Keratinocyte (primary cell): ENCODE results near the gene CHD9NB. TPM values are rescaled to one million over a fixed set of nuclear protein-coding genes. Genes with fewer than 3 reads are reported as not detected.

Experiments
- DNase-seq: peaks from one replicate; pipeline ENCODE4 v3.0.0-alpha.2; 2011; ENCODE audit warnings: low read depth, missing footprints, low spot score
- FAIRE-seq: peaks from 2 replicates; lab custom pipeline; 2011; peaks lifted over from hg19 to GRCh38; lab: Jason Lieb, UNC
- H2AFZ ChIP-seq: 2 replicates; pipeline ENCODE4 v1.6.0; 2012; ENCODE audit warnings: low read length, control low read depth, inconsistent platforms; ENCODE audit not compliant: control insufficient read depth
- H3K27ac ChIP-seq: 2 replicates; pipeline ENCODE4 v1.5.1; 2011; ENCODE audit warnings: low read length; ENCODE audit not compliant: control insufficient read depth, insufficient read depth
- H3K27me3 ChIP-seq: 3 replicates; pipeline ENCODE4 v1.6.0; 2011; ENCODE audit warnings: low read length; ENCODE audit not compliant: control insufficient read depth, insufficient read depth; ENCODE audit errors: extremely low read depth
- H3K36me3 ChIP-seq, 2 experiments: 2 replicates in 1 of 2; 3 replicates in 1 of 2; pipeline ENCODE4 v1.5.1; 2011; ENCODE audit warnings: low read length in 2 of 2, mild to moderate bottlenecking in 1 of 2; ENCODE audit not compliant: control insufficient read depth in 2 of 2, insufficient read depth in 2 of 2; ENCODE audit errors: extremely low read depth in 1 of 2
- H3K4me1 ChIP-seq: 3 replicates; pipeline ENCODE4 v1.5.1; 2011; ENCODE audit warnings: low read length; ENCODE audit not compliant: control insufficient read depth, insufficient read depth; ENCODE audit errors: extremely low read depth
- H3K4me2 ChIP-seq: 3 replicates; pipeline ENCODE4 v1.6.0; 2011; ENCODE audit warnings: low read depth, low read length; ENCODE audit not compliant: control insufficient read depth, insufficient read depth; ENCODE audit errors: extremely low read depth
- H3K4me3 ChIP-seq, 3 experiments: fragments of 200-600 bp in 1 of 3; sonication (generic) in 1 of 3; 2 replicates in 2 of 3; 3 replicates in 1 of 3; pipeline ENCODE4 v1.5.1; 2011 to 2016; ENCODE audit warnings: low read length in 3 of 3, mild to moderate bottlenecking in 3 of 3, control low read depth in 2 of 3, inconsistent platforms in 1 of 3, low read depth in 1 of 3, mixed read lengths in 1 of 3, mixed run types in 1 of 3, moderate library complexity in 1 of 3; ENCODE audit not compliant: control insufficient read depth in 2 of 3, insufficient read depth in 2 of 3; ENCODE audit errors: extremely low read depth in 1 of 3
- H3K79me2 ChIP-seq: 2 replicates; pipeline ENCODE4 v1.6.0; 2012; ENCODE audit warnings: low read length; ENCODE audit not compliant: control insufficient read depth, insufficient read depth
- H3K9ac ChIP-seq: 3 replicates; pipeline ENCODE4 v1.6.0; 2011; ENCODE audit warnings: low read length; ENCODE audit not compliant: control insufficient read depth, insufficient read depth; ENCODE audit errors: extremely low read depth
- H3K9me1 ChIP-seq: 3 replicates; pipeline ENCODE4 v1.6.0; 2011; ENCODE audit warnings: low read length; ENCODE audit not compliant: control insufficient read depth, insufficient read depth; ENCODE audit errors: extremely low read depth
- H3K9me3 ChIP-seq: 2 replicates; pipeline ENCODE4 v1.5.1; 2012; ENCODE audit warnings: low read depth, low read length; ENCODE audit not compliant: control insufficient read depth
- H4K20me1 ChIP-seq: 3 replicates; pipeline ENCODE4 v1.6.0; 2011; ENCODE audit warnings: low read length; ENCODE audit not compliant: control insufficient read depth, insufficient read depth; ENCODE audit errors: extremely low read depth
- CTCF ChIP-seq, 3 experiments: IDR thresholded peaks in 1 of 3; conservative IDR thresholded peaks in 1 of 3; optimal IDR thresholded peaks in 1 of 3; 2 replicates in 2 of 3; 3 replicates in 1 of 3; pipeline versions ENCODE3 to v1.5.1; 2011; ENCODE audit warnings: low read length in 3 of 3, mild to moderate bottlenecking in 3 of 3, moderate library complexity in 2 of 3, control low read depth in 1 of 3, inconsistent platforms in 1 of 3; ENCODE audit not compliant: insufficient read depth in 2 of 3; ENCODE audit errors: extremely low read depth in 1 of 3
- EZH2 ChIP-seq: IDR thresholded peaks from one replicate; pipeline ENCODE4 v1.6.1; 2012; ENCODE audit warnings: inconsistent platforms, mild to moderate bottlenecking, low read length, moderate library complexity
- dilution Hi-C: fragments of 300-500 bp; cut with MboI; formaldehyde crosslinking; loops from one replicate; pipeline ENCODE4 v1.7.0; 2020; ENCODE audit warnings: low sequenced_read_pairs; ENCODE audit not compliant: extremely low pct_ligation_motif_present
- polyA plus RNA-seq, 5 experiments: library from polyadenylated mRNA; depleted of rRNA in 3 of 5; stranded (reverse) in 3 of 5; stranded (forward) in 1 of 5; unstranded in 1 of 5; fragments of >200 nt; gene quantifications; 1 replicate in 1 of 5; 2 replicates in 3 of 5; 3 replicates in 1 of 5; pipeline versions ENCODE4 v1.2.1 to v1.2.3, GENCODE V29; 2011 to 2012; ENCODE audit warnings: missing spikeins in 2 of 5, low read depth in 1 of 5, low replicate concordance in 1 of 5

The CHD9NB gene
- polyA plus RNA-seq, 1 donor (not counting 4 experiments of a cell fraction or from before 2014, with no cell fraction given) = 0.64 TPM

GRCh38 chr16:53022374-53022773 lies 30.3 kb downstream of the CHD9NB start:
- Histone ChIP-seq H3K9me1 (no peaks in the 10 kb centered on the region), H3K27me3 (no peaks in the 10 kb centered on the region), H3K4me3 (no peak overlapping the region), H3K4me2 (no peak overlapping the region), H3K4me1 (no peaks in the 10 kb centered on the region), H3K9ac (no peak overlapping the region), H3K9me3 (no peaks in the 10 kb centered on the region), H2AFZ (no peak overlapping the region), H3K27ac (no peak overlapping the region), H3K79me2 (no peaks in the 10 kb centered on the region), H3K36me3 (no peaks in the 10 kb centered on the region), H4K20me1 (no peaks in the 10 kb centered on the region)
- FAIRE-seq (peak; percentile 46), DNase-seq (no peak)
- TF ChIP-seq EZH2 = no peak
- TF ChIP-seq CTCF (optimal IDR thresholded peaks at IDR 0.05 in 1 of 3, IDR thresholded peaks at IDR 0.05 in 1 of 3, conservative IDR thresholded peaks at IDR 0.05 in 1 of 3; ENCODE audit: extremely low read depth in 1 of 3, insufficient read depth in 2 of 3, low read length in 3 of 3) = peak; percentile 40 to 83 (median 52)
- dilution Hi-C loops = no loop called here

GRCh38 chr16:53018834-53019416 lies 33.8 kb downstream of the CHD9NB start:
- FAIRE-seq = no peak
- no peak for TF ChIP-seq EZH2
- TF ChIP-seq CTCF (optimal IDR thresholded peaks at IDR 0.05 in 1 of 3, IDR thresholded peaks at IDR 0.05 in 1 of 3, conservative IDR thresholded peaks at IDR 0.05 in 1 of 3; ENCODE audit: extremely low read depth in 1 of 3, insufficient read depth in 2 of 3, low read length in 3 of 3) = no peak
- dilution Hi-C loops = no loop called here

More at GRCh38 chr16:53018834-53019416, 33.8 kb downstream of the CHD9NB start:
- no peak for DNase-seq
- Histone ChIP-seq H3K27ac (no peak overlapping the region), H3K4me1 (no peaks in the 10 kb centered on the region), H2AFZ (no peak overlapping the region), H3K27me3 (no peaks in the 10 kb centered on the region), H3K79me2 (no peaks in the 10 kb centered on the region), H3K4me3 (no peak overlapping the region), H3K9me1 (no peaks in the 10 kb centered on the region), H3K9me3 (no peaks in the 10 kb centered on the region), H4K20me1 (no peaks in the 10 kb centered on the region), H3K9ac (no peak overlapping the region), H3K4me2 (no peak overlapping the region), H3K36me3 (no peaks in the 10 kb centered on the region)
